Mesenteric fat pad (tissue), 1 donor: ENCODE measurements around the gene HEG1. TPM values are rescaled to one million over a fixed set of nuclear protein-coding genes. Genes with fewer than 3 reads are reported as not detected.
A peak's percentile ranks its signal among the peaks of the same experiment; 100 is the strongest.

ENCODE experiments used
- DNase-seq: peaks from one replicate; pipeline ENCODE4 v3.0.0-alpha.2; 2020; ENCODE audit warnings: low spot score
- total RNA-seq: library from RNA; stranded (reverse); fragmentation: NEBNext Ultra II Directional; extraction: Animal tissue kit (Norgen Biotek cat#: 25700); gene quantifications from one replicate; pipeline ENCODE4 v1.2.1, GENCODE V29; 2021
- donor health status: DM: yes; HTN: yes; CAD: no.

The HEG1 gene
- total RNA-seq, 1 donor from 2014 or later = 102 TPM

DNA sequence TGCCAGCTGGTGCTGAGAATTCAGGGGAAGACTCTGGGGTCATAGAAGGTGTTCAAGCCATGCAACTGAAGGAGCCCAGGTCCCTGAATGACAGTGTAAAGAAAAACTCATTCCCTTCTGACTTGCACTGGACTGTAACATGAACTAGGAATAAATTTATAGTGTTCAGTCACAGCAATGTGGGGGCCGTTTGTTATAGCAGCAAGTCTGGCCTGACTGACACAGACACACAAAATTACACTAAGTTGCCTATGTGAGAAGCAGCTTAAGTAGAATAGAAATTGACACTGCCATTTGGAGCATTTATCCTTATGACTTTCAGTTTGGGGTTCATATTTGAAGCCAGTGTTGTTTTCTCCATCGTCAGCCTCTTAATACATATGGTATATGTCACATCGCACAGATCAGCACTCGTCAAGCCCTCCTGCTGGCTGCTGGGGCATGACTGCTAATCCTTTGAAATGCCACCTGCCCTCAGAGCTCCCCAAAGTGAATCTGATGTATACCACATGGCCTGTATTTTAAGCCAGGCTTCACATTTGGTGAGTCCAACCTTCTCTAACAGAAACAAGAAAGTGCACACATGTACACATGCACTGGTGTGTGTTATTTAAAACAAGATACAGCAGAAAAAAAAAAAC, 17.1 kb upstream of the HEG1 start:
- no peak for DNase-seq

GRCh38 chr3:125072301-125072700, 16.5 kb upstream of the HEG1 start:
- no peak for DNase-seq

DNA sequence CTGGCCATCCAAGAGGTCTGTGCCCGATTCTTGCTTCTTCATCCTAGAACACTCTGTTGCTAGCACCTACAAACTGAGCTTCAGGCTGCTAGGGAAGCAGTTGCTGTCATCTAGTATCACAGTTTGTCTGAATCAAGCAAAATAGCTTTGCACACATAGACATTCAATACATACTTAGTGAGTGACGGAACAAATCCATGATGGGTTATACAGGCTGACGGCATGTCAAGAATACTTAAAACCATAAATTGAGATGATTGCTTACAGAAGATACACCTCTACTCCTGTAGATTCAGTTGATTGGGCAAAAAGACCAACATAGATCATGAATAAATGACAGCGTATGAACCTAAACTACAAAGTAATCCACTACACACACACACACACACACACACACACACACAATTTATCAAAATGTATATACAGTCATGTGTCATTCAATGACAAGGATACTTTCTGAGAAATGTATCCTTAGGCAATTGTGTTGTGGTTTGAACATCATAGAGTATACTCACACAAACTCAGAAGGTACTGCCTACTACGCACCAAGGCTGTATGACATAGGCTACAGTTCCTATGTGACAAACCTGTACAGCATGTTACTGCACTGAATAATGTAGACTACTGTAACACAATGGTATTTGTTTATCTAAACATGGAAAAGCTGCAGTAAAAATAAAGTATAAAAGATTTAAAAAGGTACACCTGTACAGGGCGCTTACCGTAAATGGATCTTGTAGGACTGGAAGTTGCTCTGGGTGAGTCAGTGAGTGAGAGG, 14.4 kb upstream of the HEG1 start:
- DNase-seq = no peak

DNA sequence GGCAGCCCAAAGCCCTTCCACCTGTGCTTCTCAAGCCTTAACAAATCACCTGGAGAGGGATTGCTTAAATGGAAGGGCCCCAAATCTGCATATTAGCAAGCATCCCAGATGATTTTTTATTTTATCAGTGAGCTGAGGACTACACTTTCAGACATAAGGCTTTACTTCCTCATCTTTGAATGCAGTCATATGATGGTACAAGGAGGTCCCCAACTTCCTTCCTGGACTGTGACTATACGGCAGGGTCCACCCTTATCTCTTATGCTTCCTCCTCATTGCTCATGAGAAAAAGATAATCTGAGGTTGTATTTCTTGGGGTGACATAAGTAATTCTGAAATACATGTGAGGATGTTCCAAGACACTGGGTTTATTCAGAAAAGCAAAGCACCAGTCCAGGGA, 13.7 kb upstream of the HEG1 start:
- no peak for DNase-seq

GRCh38 chr3:125068265-125068664, 12.5 kb upstream of the HEG1 start:
- DNase-seq = no peak

GRCh38 chr3:125067225-125067624, 11.4 kb upstream of the HEG1 start:
- no peak for DNase-seq

- no peak for DNase-seq
Observed at GRCh38 chr3:125062904-125063618, 7.3 kb upstream of the HEG1 start.

- peak; percentile 51 for DNase-seq
Observed at GRCh38 chr3:125061646-125062045, 5.8 kb upstream of the HEG1 start.

GRCh38 chr3:125061170-125061569, 5.4 kb upstream of the HEG1 start:
- DNase-seq = no peak

DNA sequence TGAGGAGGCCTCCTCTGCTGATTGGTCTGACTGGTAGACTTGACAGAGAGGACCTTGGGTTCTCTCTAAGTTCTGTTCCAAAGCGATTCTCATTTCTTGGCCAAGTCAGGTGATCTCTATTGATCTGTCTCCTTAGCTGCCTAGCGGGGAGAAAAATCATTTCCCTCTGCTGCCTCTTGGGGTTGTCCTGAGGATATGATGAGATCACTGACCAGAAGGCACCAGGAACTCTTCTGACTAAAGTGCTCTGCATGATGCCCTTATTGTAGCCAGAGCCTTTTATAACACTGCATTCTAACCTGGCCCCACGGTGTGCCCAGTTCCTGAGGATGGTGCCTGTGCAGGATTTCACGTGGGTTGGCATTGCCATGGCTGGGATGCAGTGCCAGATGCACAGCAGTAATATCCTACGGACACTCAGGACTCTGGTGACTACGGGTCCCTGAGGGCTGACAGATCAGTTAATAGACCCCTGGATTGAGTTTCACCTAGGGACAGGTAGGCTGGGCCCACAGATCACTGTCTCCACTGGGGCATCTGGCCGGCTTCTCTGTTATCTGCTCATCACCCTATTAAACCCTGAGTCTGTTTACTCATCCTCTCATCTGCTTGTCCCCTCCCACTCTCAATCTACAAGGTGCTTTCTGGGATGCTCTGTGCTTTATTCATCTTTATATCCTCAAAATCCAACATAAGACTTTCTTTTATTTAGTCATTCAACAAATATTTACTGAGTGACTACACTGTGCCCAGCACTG, 3.9 kb upstream of the HEG1 start:
- DNase-seq = no peak

DNA sequence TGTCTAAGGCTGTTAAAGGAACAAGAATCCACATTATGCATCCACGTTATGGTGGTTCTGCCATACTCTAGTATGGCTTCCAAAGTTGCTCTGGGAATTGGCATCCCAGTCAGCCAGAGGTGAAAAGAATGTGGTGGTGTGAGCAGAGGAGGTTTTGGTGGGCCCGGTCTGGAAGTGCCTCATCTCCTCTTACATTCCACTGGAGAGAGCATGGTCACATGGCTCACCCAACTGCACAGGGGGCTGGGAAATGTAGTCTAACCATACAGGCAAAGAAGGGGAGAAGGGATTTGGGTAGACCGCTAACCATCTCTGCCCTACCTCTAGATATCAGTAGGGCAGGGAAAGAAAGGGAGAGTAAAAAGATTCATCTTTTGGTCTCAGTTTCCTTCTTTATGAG, 3.2 kb upstream of the HEG1 start:
- no peak for DNase-seq

GRCh38 chr3:125058529-125058928, 2.7 kb upstream of the HEG1 start:
- no peak for DNase-seq

- no peak for DNase-seq
Observed at GRCh38 chr3:125057186-125057850, 1.5 kb upstream of the HEG1 start.

DNA sequence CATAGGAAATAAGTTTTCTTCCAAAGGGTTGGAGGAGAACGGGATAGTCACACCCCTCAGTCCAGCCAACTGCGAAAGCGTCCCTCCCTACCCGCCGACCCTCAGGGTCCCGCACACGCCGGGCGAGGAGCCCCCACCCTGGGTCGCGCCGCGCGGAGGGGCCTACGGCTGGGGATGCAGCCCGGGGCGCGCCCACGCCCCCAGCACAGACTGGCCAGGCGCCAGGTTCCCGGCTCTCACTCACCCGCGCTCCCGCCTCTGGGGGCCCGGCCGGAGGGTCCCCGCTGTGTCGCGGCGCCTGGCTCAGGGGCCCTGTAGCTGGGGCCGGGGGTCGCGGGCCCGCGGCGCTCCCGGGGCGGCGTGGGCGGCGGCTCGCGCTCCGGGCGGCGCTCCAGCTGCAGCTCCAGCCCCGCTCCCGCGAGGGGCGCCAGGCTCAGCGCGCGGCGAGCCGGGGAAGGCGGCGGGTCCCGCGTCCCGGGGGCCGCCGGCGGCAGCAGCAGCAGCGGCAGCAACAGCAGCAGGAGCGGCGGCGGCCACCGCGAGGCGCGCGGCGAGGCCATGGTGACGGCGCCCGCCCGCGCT, 375 bp downstream of the HEG1 start:
- no peak for DNase-seq

DNA sequence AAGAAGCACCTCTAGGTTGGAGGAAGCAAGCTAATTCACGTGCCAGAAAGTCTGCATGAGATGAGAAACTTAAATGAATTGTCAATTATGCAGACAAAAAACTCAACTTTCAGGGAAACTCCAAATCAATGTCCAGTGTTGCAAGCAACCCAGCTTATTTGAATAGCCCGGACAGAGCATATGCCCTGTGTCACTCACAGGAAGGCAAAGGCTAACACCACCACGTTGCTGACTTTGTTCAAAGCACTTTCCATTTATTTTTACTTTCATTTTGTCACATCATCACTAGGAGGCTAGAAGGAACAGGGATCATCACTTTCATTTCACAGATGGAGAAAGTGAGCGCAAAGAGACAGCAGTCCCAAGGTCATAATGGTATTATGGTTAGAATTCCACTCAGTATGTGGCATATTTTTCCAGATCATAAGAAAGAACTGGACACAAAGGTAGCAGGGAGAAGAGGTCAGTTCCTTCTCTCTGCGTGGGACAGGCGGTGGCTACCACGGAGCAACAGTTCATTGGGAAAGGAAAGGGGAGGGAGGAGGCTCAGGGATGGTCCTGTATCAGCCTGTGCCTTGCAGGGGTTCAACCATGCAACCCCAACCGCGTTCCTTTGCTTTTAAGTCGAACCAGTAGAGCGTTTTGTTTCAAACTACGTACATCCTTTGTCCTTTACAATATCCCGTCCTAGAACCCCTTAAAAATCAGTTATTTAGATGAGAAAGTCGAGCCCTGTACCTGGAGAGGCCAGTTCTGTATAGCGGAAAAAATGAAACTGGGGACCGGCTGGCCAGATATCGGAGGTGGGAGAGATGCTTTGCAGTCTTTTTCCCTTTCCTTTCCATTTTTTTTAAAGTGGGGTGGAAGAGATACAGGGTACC, 1.1 kb downstream of the HEG1 start:
- peak; percentile 65 for DNase-seq

DNA sequence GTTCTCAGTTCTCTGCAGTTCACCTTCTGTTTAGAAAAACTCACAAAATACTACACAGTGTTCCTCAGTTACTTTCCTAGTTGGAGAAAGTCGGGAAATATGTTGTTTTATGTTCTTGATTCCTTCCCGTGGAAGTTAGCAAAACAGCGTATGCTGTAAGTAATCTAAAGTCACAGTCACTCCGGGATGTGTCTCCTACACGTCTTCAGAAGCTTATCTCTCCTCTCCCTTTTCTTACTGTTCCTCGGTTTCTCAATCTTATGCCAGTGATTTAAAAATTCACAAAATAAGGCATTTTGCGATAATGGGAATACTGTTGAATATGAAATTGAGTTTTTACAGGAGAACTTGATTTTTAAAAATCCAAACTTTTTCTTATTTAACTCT, 1.7 kb downstream of the HEG1 start:
- no peak for DNase-seq

GRCh38 chr3:125053304-125053699, 2.5 kb downstream of the HEG1 start:
- DNase-seq = no peak

DNA sequence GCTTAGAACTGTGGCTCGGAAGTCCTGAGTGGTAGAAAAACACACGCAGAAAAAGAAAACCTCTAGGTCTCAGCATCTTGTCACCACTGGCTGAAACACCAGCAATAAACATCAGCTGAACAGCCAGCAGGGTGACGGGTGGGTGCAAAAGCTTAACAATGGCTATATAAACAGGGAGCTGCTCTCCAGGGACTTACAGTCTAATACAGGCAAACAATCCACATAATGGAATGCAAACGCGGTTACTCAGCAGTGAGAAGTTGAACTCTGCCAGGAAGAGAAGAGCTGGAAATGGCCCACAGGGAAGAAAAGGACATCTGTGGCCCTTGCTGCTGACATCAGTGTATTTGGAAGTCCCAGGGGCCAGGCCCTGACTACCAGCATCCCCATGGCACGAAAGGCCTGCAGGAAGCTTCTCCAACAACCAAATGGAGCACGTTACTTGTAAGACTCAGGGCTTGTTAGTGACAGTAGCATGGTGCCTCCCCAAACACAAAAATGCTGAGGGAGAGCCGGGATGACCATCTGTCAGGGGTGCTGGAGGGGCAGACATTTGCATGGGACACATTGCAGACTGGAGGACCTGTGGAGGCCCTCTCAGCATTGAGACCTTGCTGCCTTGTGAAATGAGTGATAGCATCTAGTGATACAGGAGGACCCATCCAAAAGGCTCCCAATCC, 3.0 kb downstream of the HEG1 start:
- peak; percentile 85 for DNase-seq
